HG03520 (cell line): ENCODE data around the gene MNDA.

Experiments used
- ATAC-seq: cut with Tn5 transposase; IDR thresholded peaks from one replicate; pipeline ENCODE4 v1.9.1; 2021; ENCODE audit warnings: mild to moderate bottlenecking, moderate library complexity; ENCODE audit not compliant: unreplicated experiment

MNDA gene

DNA sequence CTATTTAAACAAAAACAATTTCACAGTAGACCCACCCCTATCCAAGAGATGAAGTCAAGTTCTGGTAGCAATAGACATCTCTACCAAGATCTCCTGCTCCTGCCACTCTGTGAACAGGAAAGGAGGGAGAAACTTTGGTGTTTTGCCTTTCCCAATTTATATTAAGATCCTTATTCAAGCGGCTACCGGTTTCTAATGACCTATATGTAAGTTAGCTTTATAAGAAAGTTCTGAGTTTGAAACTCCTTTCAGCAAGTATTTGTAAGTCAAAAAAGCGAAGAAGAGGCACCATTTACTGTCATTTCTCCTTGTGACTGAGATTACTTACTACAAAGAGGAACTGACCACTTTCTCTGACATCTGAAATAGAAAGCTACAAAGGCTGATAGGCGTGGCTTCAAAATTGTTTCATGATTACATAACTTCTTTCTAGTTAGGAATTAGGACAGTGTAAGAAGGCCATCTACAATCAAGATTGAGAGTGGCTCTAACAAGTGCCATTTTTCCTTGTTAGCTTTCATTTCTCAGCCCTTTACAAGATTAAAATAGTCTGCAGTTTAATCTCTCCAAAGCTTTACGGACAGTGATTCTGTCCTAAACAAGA, at the start of gene MNDA:
TSS of gene MNDA (plus strand) at position 448 of the 604 bp plus-strand sequence. CDS start 10,803 bp downstream, outside the sequence.
- ATAC-seq = peak; percentile 93

- ATAC-seq = peak; percentile 46
Measured at GRCh38 chr1:158793604-158794003, 37.5 kb upstream of the MNDA start.

GRCh38 chr1:158794247-158794646, 36.9 kb upstream of the MNDA start:
- no peak for ATAC-seq

DNA sequence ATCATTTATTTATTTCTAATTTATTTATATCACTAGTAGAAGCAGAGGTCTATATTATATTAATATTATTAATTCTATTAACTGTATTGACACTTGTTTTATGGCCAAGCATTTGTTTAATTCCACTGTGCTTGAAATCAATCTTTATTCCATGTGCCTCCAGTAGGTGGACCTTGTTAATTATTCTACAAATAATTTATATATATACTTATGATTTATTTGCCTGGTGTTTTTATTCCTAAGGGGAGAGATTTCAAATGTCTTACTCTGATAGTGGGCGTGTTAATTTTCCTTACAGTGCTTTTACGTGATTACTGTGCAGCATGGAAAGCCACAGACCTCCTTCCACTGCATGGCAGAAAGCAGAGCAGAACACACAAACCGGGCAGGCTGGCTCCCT, 32.6 kb upstream of the MNDA start:
- ATAC-seq = no peak

DNA sequence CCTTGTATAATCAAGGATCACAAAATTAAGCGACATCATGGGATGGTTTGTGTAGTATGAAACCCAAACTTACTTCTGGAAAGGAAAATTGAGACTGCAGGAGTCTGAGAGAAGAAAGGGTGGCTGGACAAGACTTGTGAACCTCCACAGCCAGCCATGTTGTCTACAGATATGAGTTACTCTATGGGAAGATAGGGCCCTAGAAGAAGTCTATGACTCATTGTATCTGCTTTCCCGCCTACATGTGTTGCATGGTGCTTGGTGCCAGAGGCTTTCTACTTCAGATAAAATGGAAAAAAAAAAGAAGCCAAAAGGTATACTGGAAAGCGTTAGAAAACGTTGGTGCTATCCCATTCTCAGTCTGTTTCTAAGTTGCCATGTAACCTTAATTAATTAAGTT, 31.5 kb upstream of the MNDA start:
- ATAC-seq = no peak

DNA sequence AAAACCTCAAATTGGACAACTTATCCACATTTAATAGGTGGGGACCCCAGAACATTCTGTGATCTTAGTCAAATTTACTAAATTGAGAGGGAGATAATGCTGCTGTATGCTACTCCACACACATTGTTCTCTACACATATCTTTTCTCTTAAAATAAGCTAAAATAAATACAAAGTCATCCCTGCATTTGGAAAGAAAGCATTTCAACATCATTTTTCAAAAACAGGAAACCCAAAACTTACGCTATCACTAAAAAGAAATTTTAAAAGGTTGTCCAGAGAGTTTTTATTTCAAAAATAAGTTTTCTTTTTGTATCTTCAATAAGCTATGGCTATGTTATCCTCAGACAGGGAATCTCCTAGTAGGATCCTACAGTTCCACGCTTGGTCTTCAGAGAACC, 30.6 kb upstream of the MNDA start:
- no peak for ATAC-seq

GRCh38 chr1:158801396-158801795, 29.8 kb upstream of the MNDA start:
- no peak for ATAC-seq

DNA sequence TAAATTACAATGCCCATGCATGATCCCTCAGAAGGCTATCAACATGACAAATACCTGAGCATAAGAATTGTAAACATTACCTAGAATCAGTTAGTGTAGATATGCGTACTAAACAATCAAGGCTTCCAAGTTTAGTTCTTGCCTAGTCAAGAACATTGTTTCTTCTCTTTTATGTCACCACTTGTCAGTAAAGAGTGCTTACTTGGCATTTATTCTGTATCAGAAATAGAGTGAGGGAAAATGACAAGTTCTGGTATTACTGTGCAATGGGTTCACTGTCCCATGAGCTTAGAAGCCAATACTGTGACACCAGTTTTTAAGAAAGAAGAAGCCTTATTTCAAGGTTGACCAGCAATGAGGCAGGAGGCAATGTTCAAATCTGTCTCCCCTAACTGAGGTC, 27.5 kb upstream of the MNDA start:
- no peak for ATAC-seq

- ATAC-seq = no peak
Measured at GRCh38 chr1:158806916-158807536, 24.1 kb upstream of the MNDA start.

DNA sequence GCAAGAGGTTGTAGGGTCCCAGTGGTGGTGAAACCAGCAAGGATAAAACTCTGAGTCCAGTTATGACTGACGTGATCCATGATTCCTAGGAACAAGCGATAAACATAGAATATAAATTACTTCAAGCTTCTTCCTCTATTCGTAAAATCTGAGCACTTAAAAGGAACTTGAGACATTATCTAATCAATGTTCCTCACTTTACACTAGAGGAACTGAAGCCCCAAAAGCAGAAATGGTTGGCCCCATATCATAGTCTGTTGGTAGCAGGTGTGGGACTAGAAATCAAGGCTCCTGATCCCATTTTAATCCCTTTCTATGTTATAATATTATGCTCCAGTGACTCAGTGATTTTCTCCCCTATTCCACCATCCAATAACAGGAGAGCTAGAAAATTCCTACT, 21.9 kb upstream of the MNDA start:
- ATAC-seq = no peak

DNA sequence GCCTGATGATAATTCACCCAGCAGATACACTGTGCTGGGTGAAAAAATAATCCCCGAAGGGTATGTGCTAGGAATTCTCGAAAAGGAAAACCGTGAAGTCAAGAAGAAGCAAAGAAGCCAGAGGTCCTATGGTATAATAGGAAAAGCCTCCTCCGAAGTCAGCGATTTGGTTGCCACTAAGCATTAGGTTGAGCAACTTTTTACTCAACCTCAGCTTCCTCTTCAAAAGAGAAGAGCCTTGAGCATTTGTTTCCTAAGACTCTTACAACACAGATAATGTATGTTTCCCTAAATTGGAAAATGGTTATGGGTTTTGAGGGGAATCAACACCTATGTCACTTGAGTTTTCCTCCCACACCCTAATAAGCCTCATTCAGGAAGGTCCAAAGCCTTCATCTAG, 21.3 kb upstream of the MNDA start:
- no peak for ATAC-seq

GRCh38 chr1:158810311-158810710, 20.8 kb upstream of the MNDA start:
- no peak for ATAC-seq

- no peak for ATAC-seq
Measured at GRCh38 chr1:158812336-158812735, 18.8 kb upstream of the MNDA start.

GRCh38 chr1:158813164-158813563, 18.0 kb upstream of the MNDA start:
- no peak for ATAC-seq

GRCh38 chr1:158814970-158815369, 16.2 kb upstream of the MNDA start:
- no peak for ATAC-seq

GRCh38 chr1:158818560-158818959, 12.6 kb upstream of the MNDA start:
- no peak for ATAC-seq

DNA sequence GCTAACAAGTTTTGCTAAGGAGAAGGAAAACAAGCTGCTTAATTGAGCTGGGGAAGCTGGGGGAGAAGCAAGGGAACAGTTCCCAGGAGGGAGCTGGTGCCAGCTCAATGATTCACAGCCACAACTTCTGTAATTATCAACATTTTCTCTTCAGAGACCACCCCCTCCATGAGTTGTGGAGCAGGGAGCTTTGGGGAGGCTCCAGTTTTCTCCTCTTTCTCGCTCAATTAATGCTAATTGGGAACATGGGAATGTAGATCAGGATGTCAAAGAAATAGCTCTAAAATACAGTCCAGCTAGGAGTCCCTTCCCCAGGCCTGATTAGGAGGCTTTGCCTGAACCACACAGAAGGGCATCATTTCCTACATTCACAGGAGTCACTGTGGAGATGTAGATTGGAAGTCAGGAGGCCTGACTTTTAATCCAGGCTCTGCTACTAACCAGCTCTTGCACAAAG, 12.1 kb upstream of the MNDA start:
- ATAC-seq = no peak

GRCh38 chr1:158819461-158820443, 11.4 kb upstream of the MNDA start:
- ATAC-seq = peak; percentile 79

DNA sequence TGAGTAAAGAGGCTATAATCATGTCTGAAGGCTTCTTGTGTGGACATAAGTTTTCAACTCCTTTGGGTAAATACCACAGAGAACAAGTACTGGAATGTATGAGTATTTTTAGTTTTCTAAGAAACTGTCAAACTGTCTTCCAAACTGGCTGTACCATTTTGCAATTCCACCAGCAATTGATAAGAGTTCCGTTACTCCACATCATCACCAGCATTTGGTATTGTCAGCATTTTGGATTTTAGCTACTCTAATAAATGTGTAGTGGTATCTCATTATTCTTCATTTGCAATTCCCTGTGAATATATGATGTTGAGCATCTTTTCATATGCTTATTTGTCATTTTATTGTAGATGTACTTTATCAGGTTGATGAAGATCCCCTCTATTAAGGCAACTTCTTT, 9.4 kb upstream of the MNDA start:
- no peak for ATAC-seq

GRCh38 chr1:158830074-158830677, 975 bp upstream of the MNDA start:
- peak; percentile 52 for ATAC-seq

GRCh38 chr1:158833264-158833663, 2.1 kb downstream of the MNDA start:
- ATAC-seq = no peak
